Measurements from ENCODE around the gene SMIM14.
"Not testable (repeated sequence)": the region's sequence is repeated elsewhere in the genome, so short reads cannot be mapped to it uniquely, and the experiment has no call there.

Gene SMIM14

GRCh38 chr4:39638354-39639239 is at the start of gene SMIM14:
Gene SMIM14 (minus strand): TSS chr4:39638865. CDS start chr4:39605145, 33,720 bp downstream.
- DNase-seq (ENCODE audit: low read depth, low spot score): peak; percentile 95

DNA sequence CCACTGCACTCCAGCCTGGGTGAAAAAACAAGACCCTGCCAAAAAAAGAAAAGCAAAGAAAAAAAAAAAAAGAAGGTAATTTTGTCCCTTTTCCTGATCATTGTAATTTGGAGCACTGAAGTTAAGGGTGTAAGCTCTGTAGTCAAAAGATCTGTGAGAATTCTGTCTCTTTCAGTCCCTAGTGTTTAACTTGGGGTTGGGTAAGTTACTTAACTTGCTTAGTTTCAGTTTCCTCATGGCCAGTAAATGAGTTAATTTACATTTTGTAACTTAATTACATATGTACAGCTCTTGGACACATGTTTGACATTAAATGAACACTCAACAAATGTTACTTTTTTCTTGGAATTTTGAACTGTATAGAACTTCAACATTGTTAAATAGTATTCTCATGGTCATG is 48.3 kb upstream of the SMIM14 start:
- DNase-seq (ENCODE audit: low read depth, low spot score): no peak

DNA sequence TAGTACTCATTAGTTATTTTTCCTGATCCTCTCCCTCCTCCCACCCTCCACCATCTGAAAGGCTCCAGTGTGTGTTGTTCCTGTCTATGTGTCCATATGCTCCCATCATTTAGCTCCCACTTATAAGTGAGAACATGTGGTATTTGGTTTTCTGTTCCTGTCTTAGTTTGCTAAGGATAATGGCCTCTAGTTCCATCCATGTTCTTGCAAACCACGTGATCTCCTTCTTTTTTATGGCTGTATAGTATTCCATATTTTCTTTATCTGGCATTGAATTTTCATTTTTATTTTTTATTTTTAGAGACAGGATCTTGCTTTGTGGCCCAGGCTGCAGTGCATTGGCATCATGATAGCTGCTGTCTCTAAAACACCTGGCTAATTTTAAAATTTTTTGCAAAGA is 47.3 kb upstream of the SMIM14 start:
- no peak for DNase-seq (ENCODE audit: low read depth, low spot score)

- DNase-seq (ENCODE audit: low read depth, low spot score): no peak
Observed at GRCh38 chr4:39682138-39682537, 43.5 kb upstream of the SMIM14 start.

DNA sequence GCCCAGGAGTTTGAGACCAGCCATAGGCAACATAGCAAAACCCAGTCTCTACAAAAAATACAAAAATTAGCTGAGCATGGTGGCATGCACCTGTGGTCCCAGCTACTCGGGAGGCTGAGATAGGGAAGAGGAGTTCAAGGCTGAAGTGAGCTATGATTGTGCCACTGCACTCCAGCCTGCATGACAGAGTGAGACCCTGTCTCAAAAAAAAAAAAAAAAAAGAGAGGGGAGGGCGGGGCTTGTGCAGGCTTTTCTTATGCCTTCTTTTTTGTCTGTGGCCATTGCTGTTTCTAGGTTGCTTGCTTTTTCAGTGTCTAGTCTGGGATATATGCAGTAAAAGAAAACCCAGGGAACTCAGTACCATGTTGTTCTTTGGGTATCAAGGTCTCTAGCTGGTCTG is 42.3 kb upstream of the SMIM14 start:
- not testable (repeated sequence) for DNase-seq (ENCODE audit: low read depth, low spot score)

- DNase-seq (ENCODE audit: low read depth, low spot score): not testable (repeated sequence)
Observed at GRCh38 chr4:39675681-39676080, 37.0 kb upstream of the SMIM14 start.

DNA sequence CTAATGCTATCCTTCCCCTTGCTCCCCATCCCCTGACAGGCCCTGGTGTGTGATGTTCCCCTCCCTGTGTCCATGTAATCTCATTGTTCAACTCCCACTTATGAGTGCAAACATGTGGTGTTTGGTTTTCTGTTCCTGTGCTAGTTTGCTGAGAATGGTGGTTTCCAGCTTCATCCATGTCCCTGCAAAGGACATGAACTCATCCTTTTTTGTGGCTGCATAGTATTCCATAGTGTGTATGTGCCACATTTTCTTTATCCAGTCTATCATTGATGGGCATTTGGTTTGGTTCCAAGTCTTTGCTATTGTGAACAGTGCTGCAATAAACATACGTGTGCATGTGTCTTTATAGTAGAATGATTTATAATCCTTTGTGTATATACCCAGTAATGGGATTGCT is 31.6 kb upstream of the SMIM14 start:
- not testable (repeated sequence) for DNase-seq (ENCODE audit: low read depth, low spot score)

DNA sequence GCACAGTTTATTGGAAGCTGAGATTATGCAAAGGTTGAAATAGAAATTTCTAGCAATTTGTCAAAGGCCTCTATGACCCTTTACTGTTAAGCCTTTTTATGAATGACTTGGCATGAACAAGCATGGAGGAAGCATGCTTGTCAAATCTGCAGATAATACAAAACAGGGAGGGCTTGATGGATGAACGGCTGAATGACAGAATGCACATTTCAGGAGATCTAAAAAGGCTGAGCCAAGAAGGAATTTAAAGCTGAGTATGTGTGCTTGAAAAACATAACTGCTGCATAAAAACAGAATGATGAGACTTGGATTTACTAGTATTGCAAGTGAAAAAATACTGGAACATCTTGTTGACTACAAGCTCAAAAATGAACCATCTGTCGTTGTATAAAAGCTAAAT is 30.2 kb upstream of the SMIM14 start:
- no peak for DNase-seq (ENCODE audit: low read depth, low spot score)

DNA sequence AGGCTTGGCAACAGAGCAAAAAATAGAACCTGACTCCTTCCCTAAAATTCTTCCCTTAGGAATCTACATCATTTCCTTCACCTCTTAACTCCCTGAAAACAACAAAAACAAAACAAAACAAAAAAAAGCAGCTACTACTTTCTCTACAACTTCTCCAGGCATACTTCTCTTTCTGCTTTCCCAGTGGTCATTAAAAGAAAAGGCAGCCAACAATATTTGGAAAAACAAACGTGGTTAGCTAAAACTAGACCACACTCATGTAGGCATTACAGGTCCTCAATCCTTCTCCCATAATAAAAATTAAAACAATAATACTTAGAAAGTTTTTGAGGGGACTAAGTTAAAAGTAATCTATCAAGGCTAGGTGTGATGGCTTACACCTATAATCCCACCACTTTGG is 29.0 kb upstream of the SMIM14 start:
- DNase-seq (ENCODE audit: low read depth, low spot score): no peak

GRCh38 chr4:39664828-39665731 is 26.4 kb upstream of the SMIM14 start:
- no peak for DNase-seq (ENCODE audit: low read depth, low spot score)

- no peak for DNase-seq (ENCODE audit: low read depth, low spot score)
Observed at GRCh38 chr4:39662683-39663082, 24.0 kb upstream of the SMIM14 start.

GRCh38 chr4:39660757-39661156 is 22.1 kb upstream of the SMIM14 start:
- DNase-seq (ENCODE audit: low read depth, low spot score): no peak

GRCh38 chr4:39660045-39660444 is 21.4 kb upstream of the SMIM14 start:
- no peak for DNase-seq (ENCODE audit: low read depth, low spot score)

DNA sequence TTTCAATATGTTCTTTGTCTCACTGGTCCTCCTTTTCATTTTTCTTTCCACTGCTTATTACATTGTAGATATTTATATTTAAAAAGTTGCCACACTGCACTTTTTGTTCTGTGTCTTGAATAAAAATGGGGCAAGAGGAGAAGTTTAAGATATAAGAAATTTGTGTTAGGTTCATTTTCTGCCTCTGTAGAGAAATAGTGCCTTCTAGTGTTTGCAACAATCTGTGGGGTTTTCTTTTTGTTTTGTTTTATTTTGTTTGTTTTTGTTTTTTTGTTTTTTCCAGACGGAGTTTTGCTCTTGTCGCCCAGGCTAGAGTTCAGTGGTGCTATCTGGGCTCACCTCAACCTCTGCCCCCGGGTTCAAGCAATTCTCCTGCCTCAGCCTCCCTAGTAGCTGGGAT is 20.1 kb upstream of the SMIM14 start:
- no peak for DNase-seq (ENCODE audit: low read depth, low spot score)

DNA sequence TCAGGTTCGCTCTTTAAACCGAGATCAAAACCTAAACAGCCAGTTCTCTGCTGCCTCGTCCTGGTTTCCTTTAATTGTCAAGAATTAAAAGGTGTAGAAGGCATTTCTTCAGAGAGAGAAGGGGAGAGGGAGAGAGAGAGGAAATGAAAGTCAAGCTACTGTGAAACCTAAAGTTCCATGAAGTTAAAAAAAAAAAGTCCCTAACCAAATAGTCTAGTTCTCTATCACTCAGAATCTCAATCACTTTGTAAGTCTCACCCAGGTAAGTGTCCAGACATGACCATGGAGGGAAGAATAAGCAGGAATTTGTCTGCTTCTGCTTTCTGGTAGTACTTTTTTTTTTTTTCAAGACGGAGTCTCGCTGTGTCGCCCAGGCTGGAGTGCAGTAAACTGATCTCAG is 18.8 kb upstream of the SMIM14 start:
- DNase-seq (ENCODE audit: low read depth, low spot score): no peak

DNA sequence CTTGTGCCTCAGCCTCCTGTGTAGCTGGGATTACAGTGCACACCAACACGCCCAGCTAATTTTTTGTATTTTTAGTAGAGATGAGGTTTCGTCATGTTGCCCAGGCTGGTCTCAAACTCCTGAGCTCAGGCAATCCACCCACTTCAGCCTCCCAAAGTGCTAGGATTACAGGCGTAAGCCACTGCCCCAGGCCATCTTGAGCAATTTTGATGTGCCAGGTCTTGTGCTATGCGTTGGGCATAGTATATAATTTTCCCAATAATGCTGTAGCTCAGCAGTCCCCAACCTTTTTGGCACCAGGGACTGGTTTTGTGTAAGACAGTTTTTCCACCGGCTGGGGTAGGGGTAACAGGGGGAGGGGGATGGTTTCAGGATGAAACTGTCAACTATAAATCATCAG is 18.0 kb upstream of the SMIM14 start:
- not testable (repeated sequence) for DNase-seq (ENCODE audit: low read depth, low spot score)

DNA sequence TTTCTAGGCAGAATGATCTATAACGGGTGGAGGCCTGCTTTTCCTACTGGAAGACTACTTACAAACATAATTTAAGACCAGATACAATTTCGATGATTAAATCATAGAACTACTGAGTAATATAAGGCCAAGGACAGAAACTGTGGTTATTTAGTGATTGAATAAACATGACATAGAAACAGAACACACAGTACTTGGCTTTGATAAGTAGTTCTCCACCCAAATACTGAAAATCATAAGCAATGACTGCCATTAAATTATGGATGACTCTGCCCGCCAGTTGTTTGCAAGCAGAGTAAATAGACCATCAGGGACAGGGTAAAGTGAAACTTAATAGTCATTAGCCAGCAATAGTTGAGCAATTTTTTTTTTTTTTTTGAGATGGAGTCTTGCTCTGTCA is 17.2 kb upstream of the SMIM14 start:
- DNase-seq (ENCODE audit: low read depth, low spot score): no peak

- DNase-seq (ENCODE audit: low read depth, low spot score): no peak
Observed at GRCh38 chr4:39655211-39655610, 16.5 kb upstream of the SMIM14 start.

- not testable (repeated sequence) for DNase-seq (ENCODE audit: low read depth, low spot score)
Observed at GRCh38 chr4:39651586-39651985, 12.9 kb upstream of the SMIM14 start.

DNA sequence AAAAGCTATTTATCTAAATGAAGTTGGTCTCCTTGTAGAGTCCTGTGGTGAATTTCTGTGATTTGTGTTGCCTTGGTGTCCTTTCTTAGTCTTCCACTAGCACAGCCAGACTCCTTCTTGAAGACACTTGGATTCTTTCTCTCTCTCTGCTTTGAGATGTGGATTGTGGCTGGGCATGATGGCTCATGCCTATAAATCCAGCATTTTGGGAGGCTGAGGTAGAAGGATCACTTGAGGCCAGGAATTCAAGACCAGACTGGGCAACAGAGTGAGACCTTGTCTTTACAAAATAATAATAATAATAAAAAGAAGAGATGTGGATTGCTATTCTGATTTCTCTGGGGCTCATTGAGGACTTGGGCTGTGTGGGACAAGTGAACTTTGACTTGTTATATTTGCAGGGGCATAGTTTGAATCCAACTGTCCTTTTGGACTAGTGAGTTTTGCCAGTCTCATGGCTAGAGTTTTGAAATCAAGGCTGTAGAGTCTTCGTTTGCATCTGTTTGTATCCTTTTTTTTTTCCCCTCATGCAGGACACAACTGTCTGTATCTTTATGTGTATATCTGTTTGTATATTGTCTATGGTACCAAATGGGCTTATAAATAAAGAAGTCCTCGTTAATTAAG is 11.1 kb upstream of the SMIM14 start:
- DNase-seq (ENCODE audit: low read depth, low spot score): no peak

- DNase-seq (ENCODE audit: low read depth, low spot score): no peak
Observed at GRCh38 chr4:39648827-39649558, 10.3 kb upstream of the SMIM14 start.

All from brain pericyte (primary cell).